OCI-LY3 (cell line): ENCODE results near the gene TLE3.

ENCODE experiments used
- EZH2phosphoT487 ChIP-seq: fragments of 200-600 bp; shearing (Covaris generic); IDR thresholded peaks from 2 replicates; pipeline ENCODE4 v1.6.1; 2018; ENCODE audit warnings: antibody characterized with exemption, mixed run types, low read depth
- TF ChIP-seq, protein P1 (sequence below): fragments of 200-600, 300-600 bp; sonication (generic); IDR thresholded peaks from 2 replicates; pipeline ENCODE4 v1.5.1; 2014; ENCODE audit warnings: antibody characterized with exemption, low read length, low read depth

DNA sequence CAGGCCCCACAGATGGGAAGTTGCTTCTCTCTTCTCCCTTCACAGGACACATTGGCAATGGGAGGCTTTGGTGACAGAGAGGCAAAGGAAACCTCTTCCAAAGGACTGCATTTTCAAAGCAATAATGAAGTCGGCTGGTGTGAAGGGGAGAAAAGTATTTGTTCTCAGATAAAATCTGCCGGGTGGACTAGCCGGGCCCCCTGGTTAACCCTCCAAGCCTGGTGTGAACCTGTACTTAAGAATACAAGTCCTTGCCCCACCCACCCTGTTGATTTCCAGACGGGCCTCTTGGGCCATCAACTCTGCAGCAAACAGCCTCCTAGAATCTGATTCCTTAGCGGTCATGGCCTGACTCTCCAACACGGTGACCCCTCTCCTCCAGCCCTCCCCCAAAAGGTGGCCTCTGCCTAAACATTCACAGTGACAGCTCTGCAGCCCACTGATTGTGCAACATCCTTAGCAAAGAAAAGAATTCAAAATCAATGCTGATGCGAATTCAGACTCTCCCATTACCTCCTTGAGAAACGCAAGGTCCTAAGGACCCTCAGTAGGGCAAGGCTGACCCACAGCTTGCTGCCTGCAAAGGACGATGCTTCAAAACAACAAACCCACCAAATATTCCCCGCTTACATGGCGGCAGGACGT is 9.9 kb downstream of the TLE3 start:
- TF ChIP-seq, protein P1, sequence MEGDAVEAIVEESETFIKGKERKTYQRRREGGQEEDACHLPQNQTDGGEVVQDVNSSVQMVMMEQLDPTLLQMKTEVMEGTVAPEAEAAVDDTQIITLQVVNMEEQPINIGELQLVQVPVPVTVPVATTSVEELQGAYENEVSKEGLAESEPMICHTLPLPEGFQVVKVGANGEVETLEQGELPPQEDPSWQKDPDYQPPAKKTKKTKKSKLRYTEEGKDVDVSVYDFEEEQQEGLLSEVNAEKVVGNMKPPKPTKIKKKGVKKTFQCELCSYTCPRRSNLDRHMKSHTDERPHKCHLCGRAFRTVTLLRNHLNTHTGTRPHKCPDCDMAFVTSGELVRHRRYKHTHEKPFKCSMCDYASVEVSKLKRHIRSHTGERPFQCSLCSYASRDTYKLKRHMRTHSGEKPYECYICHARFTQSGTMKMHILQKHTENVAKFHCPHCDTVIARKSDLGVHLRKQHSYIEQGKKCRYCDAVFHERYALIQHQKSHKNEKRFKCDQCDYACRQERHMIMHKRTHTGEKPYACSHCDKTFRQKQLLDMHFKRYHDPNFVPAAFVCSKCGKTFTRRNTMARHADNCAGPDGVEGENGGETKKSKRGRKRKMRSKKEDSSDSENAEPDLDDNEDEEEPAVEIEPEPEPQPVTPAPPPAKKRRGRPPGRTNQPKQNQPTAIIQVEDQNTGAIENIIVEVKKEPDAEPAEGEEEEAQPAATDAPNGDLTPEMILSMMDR = no peak
- TF ChIP-seq EZH2phosphoT487 = no peak
